ENCODE results near the gene NXN. TPM values are rescaled to one million over a fixed set of nuclear protein-coding genes. Genes with fewer than 3 reads are reported as not detected.
"Not testable (repeated sequence)": the region's sequence is repeated elsewhere in the genome, so short reads cannot be mapped to it uniquely, and the experiment has no call there.

The NXN gene
- total RNA-seq, 2 experiments from 2014 or later, result 0.14 to 0.70 TPM

GRCh38 chr17:952592-952991 lies 27.0 kb downstream of the NXN start:
- ATAC-seq; H3K4me3 Mint-ChIP-seq; H3K9me3 Mint-ChIP-seq (ENCODE audit: low read depth); CTCF ChIA-PET; H3K27ac Mint-ChIP-seq; H3K36me3 Mint-ChIP-seq; H3K4me1 Mint-ChIP-seq; DNase-seq: not testable (repeated sequence)
- peaks cover 16% of the 10 kb centered on the region for H3K27me3 Mint-ChIP-seq

GRCh38 chr17:951325-952132 lies 28.0 kb downstream of the NXN start:
- DNase-seq, result no peak
- Mint-ChIP-seq H3K27ac (no peak overlapping the region), H3K4me3 (no peak overlapping the region), H3K36me3 (no peaks in the 10 kb centered on the region), H3K4me1 (peaks cover 2% of the 10 kb centered on the region), H3K27me3 (peaks cover 16% of the 10 kb centered on the region), H3K9me3 (ENCODE audit: low read depth) (no peaks in the 10 kb centered on the region)
- CTCF ChIA-PET, result no interaction called here
- no peak for ATAC-seq

GRCh38 chr17:949623-950303 lies 29.8 kb downstream of the NXN start:
- peaks cover 2% of the 10 kb centered on the region for H3K4me1 Mint-ChIP-seq
- no peaks in the 10 kb centered on the region for H3K36me3 Mint-ChIP-seq
- ATAC-seq, result no peak
- H3K9me3 Mint-ChIP-seq (ENCODE audit: low read depth), result no peaks in the 10 kb centered on the region
- H3K4me3 Mint-ChIP-seq, result no peak overlapping the region
- no peak for DNase-seq
- H3K27me3 Mint-ChIP-seq, result peaks cover 16% of the 10 kb centered on the region
- CTCF ChIA-PET, result interaction anchor here (0.7 kb wide), 1 partner anchor 20 kb away, joined by 3 read pairs; no protein-coding TSS in a partner anchor
- H3K27ac Mint-ChIP-seq, result no peak overlapping the region

GRCh38 chr17:948284-948852 lies 31.2 kb downstream of the NXN start:
- no peak overlapping the region for H3K4me3 Mint-ChIP-seq
- ATAC-seq, result no peak
- no peak for DNase-seq
- H3K4me1 Mint-ChIP-seq, result peaks cover 2% of the 10 kb centered on the region
- no peak overlapping the region for H3K27ac Mint-ChIP-seq
- no peaks in the 10 kb centered on the region for H3K36me3 Mint-ChIP-seq
- no peaks in the 10 kb centered on the region for H3K9me3 Mint-ChIP-seq (ENCODE audit: low read depth)
- peaks cover 19% of the 10 kb centered on the region for H3K27me3 Mint-ChIP-seq
- CTCF ChIA-PET, result no interaction called here

- no peak for ATAC-seq
- H3K27me3 Mint-ChIP-seq, result peaks cover 18% of the 10 kb centered on the region
- no peak overlapping the region for H3K27ac Mint-ChIP-seq
- peaks cover 2% of the 10 kb centered on the region for H3K4me1 Mint-ChIP-seq
- no peaks in the 10 kb centered on the region for H3K36me3 Mint-ChIP-seq
- no peak for DNase-seq
- CTCF ChIA-PET, result no interaction called here
- H3K9me3 Mint-ChIP-seq (ENCODE audit: low read depth), result no peaks in the 10 kb centered on the region
- no peak overlapping the region for H3K4me3 Mint-ChIP-seq
Observed at GRCh38 chr17:946510-947236, 32.9 kb downstream of the NXN start.

- CTCF ChIA-PET, result interaction anchor here (0.6 kb wide), 1 partner anchor 39 kb away, joined by 3 read pairs; no protein-coding TSS in a partner anchor
- Mint-ChIP-seq H3K9me3 (ENCODE audit: low read depth) (no peaks in the 10 kb centered on the region), H3K36me3 (no peaks in the 10 kb centered on the region), H3K27me3 (peaks cover 12% of the 10 kb centered on the region), H3K27ac (no peak overlapping the region), H3K4me1 (no peaks in the 10 kb centered on the region), H3K4me3 (no peak overlapping the region)
- ATAC-seq (no peak), DNase-seq (no peak)
Observed at GRCh38 chr17:945672-946071, 33.9 kb downstream of the NXN start.

- Mint-ChIP-seq H3K27me3 (peaks cover 3% of the 10 kb centered on the region), H3K4me1 (no peaks in the 10 kb centered on the region), H3K27ac (no peak overlapping the region), H3K9me3 (ENCODE audit: low read depth) (no peaks in the 10 kb centered on the region), H3K36me3 (no peaks in the 10 kb centered on the region), H3K4me3 (no peak overlapping the region)
- ATAC-seq (no peak), DNase-seq (no peak)
- CTCF ChIA-PET, result no interaction called here
Observed at GRCh38 chr17:944266-944826, 35.2 kb downstream of the NXN start.

- no peak for DNase-seq
- Mint-ChIP-seq H3K4me3 (no peak overlapping the region), H3K9me3 (ENCODE audit: low read depth) (no peaks in the 10 kb centered on the region), H3K4me1 (no peaks in the 10 kb centered on the region), H3K27me3 (no peaks in the 10 kb centered on the region), H3K27ac (no peak overlapping the region), H3K36me3 (no peaks in the 10 kb centered on the region)
- CTCF ChIA-PET, result no interaction called here
- ATAC-seq, result no peak
Observed at GRCh38 chr17:935485-935884, 44.1 kb downstream of the NXN start.

GRCh38 chr17:933312-934073 lies 46.1 kb downstream of the NXN start:
- no peak overlapping the region for H3K4me3 Mint-ChIP-seq
- ATAC-seq (no peak), DNase-seq (no peak)
- H3K9me3 Mint-ChIP-seq (ENCODE audit: low read depth), result no peaks in the 10 kb centered on the region
- no peaks in the 10 kb centered on the region for H3K36me3 Mint-ChIP-seq
- H3K27me3 Mint-ChIP-seq, result peaks cover 4% of the 10 kb centered on the region
- H3K4me1 Mint-ChIP-seq, result no peaks in the 10 kb centered on the region
- CTCF ChIA-PET, result no interaction called here
- no peak overlapping the region for H3K27ac Mint-ChIP-seq

GRCh38 chr17:930258-930657 lies 49.3 kb downstream of the NXN start:
- Mint-ChIP-seq H3K4me1 (no peaks in the 10 kb centered on the region), H3K9me3 (ENCODE audit: low read depth) (no peaks in the 10 kb centered on the region), H3K4me3 (no peak overlapping the region), H3K27ac (no peak overlapping the region), H3K27me3 (peaks cover 10% of the 10 kb centered on the region), H3K36me3 (no peaks in the 10 kb centered on the region)
- no peak for DNase-seq
- no peak for ATAC-seq
- CTCF ChIA-PET, result no interaction called here

GRCh38 chr17:929586-929985 lies 50.0 kb downstream of the NXN start:
- Mint-ChIP-seq H3K4me1 (no peaks in the 10 kb centered on the region), H3K27me3 (peaks cover 11% of the 10 kb centered on the region), H3K9me3 (ENCODE audit: low read depth) (no peaks in the 10 kb centered on the region), H3K4me3 (no peak overlapping the region), H3K36me3 (no peaks in the 10 kb centered on the region), H3K27ac (no peak overlapping the region)
- CTCF ChIA-PET, result interaction anchor here (0.6 kb wide), 1 partner anchor 20 kb away, joined by 3 read pairs; no protein-coding TSS in a partner anchor
- ATAC-seq (no peak), DNase-seq (no peak)

GRCh38 chr17:927611-928461 lies 51.7 kb downstream of the NXN start:
- peaks cover 13% of the 10 kb centered on the region for H3K27me3 Mint-ChIP-seq
- H3K4me1 Mint-ChIP-seq, result no peaks in the 10 kb centered on the region
- no peaks in the 10 kb centered on the region for H3K36me3 Mint-ChIP-seq
- DNase-seq, result no peak
- CTCF ChIA-PET, result no interaction called here
- H3K27ac Mint-ChIP-seq, result no peak overlapping the region
- no peak overlapping the region for H3K4me3 Mint-ChIP-seq
- H3K9me3 Mint-ChIP-seq (ENCODE audit: low read depth), result no peaks in the 10 kb centered on the region
- no peak for ATAC-seq
